Peyer's patch (tissue), 4 donors: ENCODE results near the gene RAN. TPM values are rescaled to one million over a fixed set of nuclear protein-coding genes. Genes with fewer than 3 reads are reported as not detected.

Experiments used
- DNase-seq, 3 donors: peaks; one replicate each; pipeline ENCODE4 v3.0.0-alpha.2; 2017 to 2019
- H3K27ac ChIP-seq, 4 donors: fragments of 200-600 bp; sonication (generic); one replicate each; pipeline ENCODE4 v1.5.1; 2016 to 2019
- H3K27me3 ChIP-seq, 2 donors: fragments of 200-600 bp; sonication (generic); one replicate each; pipeline ENCODE4 v1.5.1; 2019
- H3K36me3 ChIP-seq, 3 donors: fragments of 200-600 bp; sonication (generic); one replicate each; pipeline ENCODE4 v1.5.1; 2016 to 2019
- H3K4me1 ChIP-seq, 4 donors: fragments of 200-600 bp; sonication (generic); one replicate each; pipeline ENCODE4 v1.5.1; 2016 to 2019
- H3K4me3 ChIP-seq, 4 donors: fragments of 200-600 bp; sonication (generic); 1 replicate in 3 of 4; 2 replicates in 1 of 4; pipeline ENCODE4 v1.5.1; 2016 to 2019; ENCODE audit warnings: mild to moderate bottlenecking in 1 of 4
- H3K9me3 ChIP-seq, 4 donors: fragments of 200-600 bp; sonication (generic); one replicate each; pipeline ENCODE4 v1.5.1; 2016 to 2019; ENCODE audit warnings: mild to moderate bottlenecking in 1 of 4
- CTCF ChIP-seq, 6 experiments: fragments of 450-650 bp in 4 of 6; fragments of 200-600 bp in 2 of 6; sonication (generic) in 1 of 6; IDR thresholded peaks; one replicate each; pipeline ENCODE4 v1.5.1; 2017 to 2019; ENCODE audit warnings: antibody characterized with exemption in 6 of 6, mild to moderate bottlenecking in 3 of 6, moderate library complexity in 1 of 6
- POLR2A ChIP-seq, 2 donors: fragments of 450-650 bp; IDR thresholded peaks; one replicate each; pipeline ENCODE4 v1.5.1; 2017; ENCODE audit warnings: antibody characterized with exemption in 2 of 2, mild to moderate bottlenecking in 2 of 2, moderate library complexity in 2 of 2
- total RNA-seq, 4 donors: library from RNA; depleted of rRNA; stranded (reverse); fragments of >200 nt; gene quantifications; one replicate each; pipeline ENCODE4 v1.1.0, GENCODE V29; 2016

RAN gene
- total RNA-seq, 4 donors from 2014 or later, result 48.4 to 154 (median 114) TPM

GRCh38 chr12:130878193-130879185 is 6.6 kb downstream of the RAN start:
- Histone ChIP-seq H3K4me3 (no peak overlapping the region), H3K36me3 (peaks cover 0 to 40% (median 0%) of the 10 kb centered on the region in 3 donors), H3K4me1 (peaks cover 0 to 12% (median 2%) of the 10 kb centered on the region in 4 donors), H3K27ac (peak overlapping the region in 1 of 4 donors; percentile 74), H3K27me3 (no peaks in the 10 kb centered on the region), H3K9me3 (no peaks in the 10 kb centered on the region)
- DNase-seq, result no peak
- TF ChIP-seq CTCF (IDR thresholded peaks at IDR 0.05) (no peak), POLR2A (IDR thresholded peaks at IDR 0.05) (no peak)

DNA sequence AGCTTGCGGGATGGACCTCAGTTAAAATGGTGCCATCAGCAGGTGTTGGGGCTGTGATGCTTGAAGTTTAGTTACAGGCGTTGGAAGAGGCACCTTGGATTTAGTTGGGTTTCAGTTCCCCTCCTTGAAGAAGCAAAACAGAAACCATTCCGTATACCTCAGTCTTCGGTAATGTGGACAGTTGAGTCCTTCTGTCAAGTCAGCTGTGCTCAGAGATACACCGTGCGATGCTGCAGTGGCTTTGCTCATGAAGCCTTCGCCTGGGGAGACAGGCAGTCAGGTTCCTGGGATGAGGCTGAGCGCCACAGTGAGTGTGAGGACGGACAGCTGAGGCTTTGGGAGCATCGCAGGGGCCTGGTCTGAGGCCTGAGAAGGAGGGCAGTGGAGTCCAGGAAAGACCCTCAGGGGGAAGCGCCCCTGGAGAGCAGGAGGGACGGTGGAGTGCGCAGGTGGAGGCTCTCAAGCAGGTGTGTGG is 7.4 kb downstream of the RAN start:
- peak in 1 of 3 donors; percentile 38 for DNase-seq
- TF ChIP-seq POLR2A (IDR thresholded peaks at IDR 0.05), result no peak
- no peak for TF ChIP-seq CTCF (IDR thresholded peaks at IDR 0.05)

DNA sequence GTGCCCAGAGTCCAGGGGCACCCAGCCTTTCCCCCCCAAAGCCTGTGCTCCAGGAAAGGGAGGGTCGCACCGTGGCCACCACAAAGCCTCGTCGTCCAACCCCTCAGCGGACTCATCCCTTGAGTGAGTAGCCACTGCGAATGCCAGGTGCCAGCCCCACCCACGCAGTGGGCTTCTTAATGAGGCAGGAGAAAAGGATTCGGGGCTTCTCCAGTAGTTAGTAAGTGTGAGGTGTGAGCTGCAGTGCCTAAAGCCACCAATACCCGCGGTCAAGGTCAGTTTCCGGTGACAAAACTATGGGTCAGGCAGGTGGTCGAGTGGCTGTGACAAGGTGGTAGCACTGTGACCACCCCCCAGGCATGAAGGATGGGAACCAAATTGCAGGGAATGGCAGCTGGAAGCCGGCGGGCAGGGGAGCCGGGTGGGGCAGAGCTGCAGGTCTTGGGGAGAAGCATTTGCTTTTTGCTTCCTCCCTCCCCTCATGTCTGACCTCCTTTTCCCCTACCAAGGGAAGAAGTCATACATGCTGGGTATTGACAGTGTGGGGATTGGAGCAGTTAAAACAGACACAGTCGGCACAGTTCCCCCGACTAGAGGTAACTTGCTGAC is 8.0 kb downstream of the RAN start:
- H3K4me1 ChIP-seq, result peaks cover 0 to 8% (median 0%) of the 10 kb centered on the region in 4 donors
- no peaks in the 10 kb centered on the region for H3K9me3 ChIP-seq
- H3K36me3 ChIP-seq, result peaks cover 0 to 26% (median 0%) of the 10 kb centered on the region in 3 donors
- H3K4me3 ChIP-seq, result peak overlapping the region in 3 of 4 donors; percentile 12 to 37 (median 15)
- TF ChIP-seq POLR2A (IDR thresholded peaks at IDR 0.05) (no peak), CTCF (IDR thresholded peaks at IDR 0.05) (no peak)
- no peaks in the 10 kb centered on the region for H3K27me3 ChIP-seq
- peak overlapping the region in 2 of 4 donors; percentile 49 to 74 for H3K27ac ChIP-seq
- no peak for DNase-seq

More for the DNA sequence above, 7.4 kb downstream of the RAN start:
- no peaks in the 10 kb centered on the region for H3K27me3 ChIP-seq
- peak overlapping the region in 2 of 4 donors; percentile 49 to 74 for H3K27ac ChIP-seq
- H3K4me3 ChIP-seq, result peak overlapping the region in 2 of 4 donors; percentile 12 to 15
- peaks cover 0 to 33% (median 0%) of the 10 kb centered on the region in 3 donors for H3K36me3 ChIP-seq
- no peaks in the 10 kb centered on the region for H3K9me3 ChIP-seq
- H3K4me1 ChIP-seq, result peaks cover 0 to 8% (median 0%) of the 10 kb centered on the region in 4 donors

- TF ChIP-seq CTCF (IDR thresholded peaks at IDR 0.05) (no peak), POLR2A (IDR thresholded peaks at IDR 0.05) (no peak)
- Histone ChIP-seq H3K4me3 (peak overlapping the region; percentile 12 to 37 (median 22)), H3K27me3 (no peaks in the 10 kb centered on the region), H3K4me1 (peaks cover 0 to 8% (median 0%) of the 10 kb centered on the region in 4 donors), H3K9me3 (no peaks in the 10 kb centered on the region), H3K27ac (peak overlapping the region in 1 of 4 donors; percentile 74), H3K36me3 (peaks cover 0 to 21% (median 0%) of the 10 kb centered on the region in 3 donors)
- peak in 1 of 3 donors; percentile 25 for DNase-seq
Observed at GRCh38 chr12:130880411-130880885, 8.6 kb downstream of the RAN start.

DNA sequence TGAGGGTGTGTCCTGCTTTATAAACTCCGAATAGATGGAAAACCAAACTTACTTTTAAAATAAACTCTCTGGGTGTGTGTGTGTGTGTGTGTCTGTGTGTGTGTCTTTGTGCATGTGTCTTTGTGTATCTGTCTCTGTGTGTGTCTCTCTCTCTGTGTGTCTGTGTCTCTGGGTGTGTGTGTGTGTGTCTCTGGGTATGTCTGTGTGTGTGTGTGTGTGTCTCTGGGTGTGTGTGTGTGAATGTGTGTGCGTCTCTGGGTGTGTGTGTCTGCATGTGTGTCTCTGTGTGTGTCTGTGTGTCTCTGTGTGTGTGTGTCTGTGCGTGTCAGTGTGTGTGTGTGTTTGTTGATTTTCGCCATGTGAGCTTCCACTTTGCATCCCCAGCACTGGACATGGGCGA is 9.2 kb downstream of the RAN start:
- Histone ChIP-seq H3K4me1 (peaks cover 0 to 8% (median 0%) of the 10 kb centered on the region in 4 donors), H3K4me3 (no peak overlapping the region), H3K9me3 (no peaks in the 10 kb centered on the region), H3K27me3 (no peaks in the 10 kb centered on the region), H3K27ac (no peak overlapping the region), H3K36me3 (peaks cover 0 to 15% (median 0%) of the 10 kb centered on the region in 3 donors)
- DNase-seq, result no peak
- TF ChIP-seq CTCF (IDR thresholded peaks at IDR 0.05) (no peak), POLR2A (IDR thresholded peaks at IDR 0.05) (no peak)
